HG02943 (cell line): ENCODE measurements around the gene RAB1B.
"Not testable (repeated sequence)": the region's sequence is repeated elsewhere in the genome, so short reads cannot be mapped to it uniquely, and the experiment has no call there.

Source experiments
- ATAC-seq: cut with Tn5 transposase; IDR thresholded peaks from one replicate; pipeline ENCODE4 v1.9.1; 2021; ENCODE audit warnings: mild to moderate bottlenecking, low read depth, moderate library complexity; ENCODE audit not compliant: unreplicated experiment

Gene RAB1B

DNA sequence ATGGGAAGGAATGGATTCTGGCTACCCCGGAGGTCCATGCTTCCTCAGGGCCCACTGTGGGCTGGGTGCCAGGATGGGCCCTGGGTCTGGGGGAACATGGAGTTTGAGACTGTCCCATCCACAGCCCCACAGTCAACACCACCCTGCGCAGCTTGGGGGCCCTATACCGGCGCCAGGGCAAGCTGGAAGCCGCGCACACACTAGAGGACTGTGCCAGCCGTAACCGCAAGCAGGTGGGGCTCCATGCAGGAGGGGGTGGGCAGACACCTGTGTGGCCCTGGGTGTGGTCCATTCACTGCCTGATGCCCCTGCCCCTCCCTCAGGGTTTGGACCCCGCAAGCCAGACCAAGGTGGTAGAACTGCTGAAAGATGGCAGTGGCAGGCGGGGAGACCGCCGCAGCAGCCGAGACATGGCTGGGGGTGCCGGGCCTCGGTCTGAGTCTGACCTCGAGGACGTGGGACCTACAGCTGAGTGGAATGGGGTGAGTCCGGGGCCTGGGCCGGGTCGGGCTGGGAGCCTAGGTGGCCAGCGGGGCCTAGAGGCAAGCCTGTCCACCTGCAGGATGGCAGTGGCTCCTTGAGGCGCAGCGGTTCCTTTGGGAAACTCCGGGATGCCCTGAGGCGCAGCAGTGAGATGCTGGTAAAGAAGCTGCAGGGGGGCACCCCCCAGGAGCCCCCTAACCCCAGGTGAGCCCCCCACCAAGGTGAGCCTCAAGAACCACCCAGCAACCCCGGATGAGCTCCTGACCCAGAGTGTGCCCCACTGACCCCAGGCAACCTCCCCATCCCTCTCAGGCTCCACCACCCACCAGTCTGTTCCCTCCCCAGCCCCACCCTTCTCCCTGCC lies 2.7 kb upstream of the RAB1B start:
- ATAC-seq: no peak

DNA sequence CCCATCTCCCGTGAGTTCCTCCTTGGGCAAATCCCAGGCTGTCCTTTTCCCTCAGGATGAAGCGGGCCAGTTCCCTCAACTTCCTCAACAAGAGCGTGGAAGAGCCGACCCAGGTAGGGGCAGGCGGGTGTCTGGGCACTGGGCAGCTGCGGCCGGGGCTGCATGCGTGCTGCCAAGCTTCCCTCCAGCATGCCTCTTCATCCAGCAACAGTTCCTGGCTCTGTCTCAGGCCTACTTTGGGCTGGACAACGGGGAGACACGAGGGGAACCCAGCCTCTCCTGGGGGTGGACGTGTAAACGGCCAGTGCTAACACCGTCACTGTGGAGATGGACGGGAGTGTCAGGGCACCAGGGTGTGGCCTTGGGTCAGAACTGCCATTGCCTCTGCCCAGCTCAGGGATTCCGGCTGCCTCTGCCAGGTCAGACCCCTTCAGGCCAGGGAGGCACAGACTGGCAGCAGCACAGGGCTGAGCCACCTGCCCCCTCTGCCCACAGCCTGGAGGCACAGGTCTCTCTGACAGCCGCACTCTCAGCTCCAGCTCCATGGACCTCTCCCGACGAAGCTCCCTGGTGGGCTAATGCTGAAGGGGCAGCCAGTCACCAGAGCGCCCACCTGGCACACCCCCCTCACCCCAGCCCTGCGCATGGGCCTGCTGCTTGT lies 1.9 kb upstream of the RAB1B start:
- no peak for ATAC-seq

DNA sequence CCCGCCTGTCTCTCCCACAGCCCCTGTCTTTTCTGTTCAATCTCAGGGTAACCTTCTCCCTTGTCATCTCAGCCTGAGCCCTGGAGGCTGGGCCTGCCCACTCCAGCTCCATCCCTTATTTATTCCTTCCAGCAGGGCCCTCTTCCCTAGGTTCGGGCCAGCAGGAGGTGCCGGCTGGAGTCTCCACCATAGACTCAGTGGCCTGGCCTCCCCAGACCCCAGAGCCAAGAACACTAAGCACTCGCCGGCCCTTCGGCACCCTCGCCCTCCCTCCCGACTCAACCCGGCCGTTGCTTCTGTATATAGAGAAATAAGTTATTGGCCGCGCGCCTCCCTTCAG lies 1.4 kb upstream of the RAB1B start:
- ATAC-seq: no peak

DNA sequence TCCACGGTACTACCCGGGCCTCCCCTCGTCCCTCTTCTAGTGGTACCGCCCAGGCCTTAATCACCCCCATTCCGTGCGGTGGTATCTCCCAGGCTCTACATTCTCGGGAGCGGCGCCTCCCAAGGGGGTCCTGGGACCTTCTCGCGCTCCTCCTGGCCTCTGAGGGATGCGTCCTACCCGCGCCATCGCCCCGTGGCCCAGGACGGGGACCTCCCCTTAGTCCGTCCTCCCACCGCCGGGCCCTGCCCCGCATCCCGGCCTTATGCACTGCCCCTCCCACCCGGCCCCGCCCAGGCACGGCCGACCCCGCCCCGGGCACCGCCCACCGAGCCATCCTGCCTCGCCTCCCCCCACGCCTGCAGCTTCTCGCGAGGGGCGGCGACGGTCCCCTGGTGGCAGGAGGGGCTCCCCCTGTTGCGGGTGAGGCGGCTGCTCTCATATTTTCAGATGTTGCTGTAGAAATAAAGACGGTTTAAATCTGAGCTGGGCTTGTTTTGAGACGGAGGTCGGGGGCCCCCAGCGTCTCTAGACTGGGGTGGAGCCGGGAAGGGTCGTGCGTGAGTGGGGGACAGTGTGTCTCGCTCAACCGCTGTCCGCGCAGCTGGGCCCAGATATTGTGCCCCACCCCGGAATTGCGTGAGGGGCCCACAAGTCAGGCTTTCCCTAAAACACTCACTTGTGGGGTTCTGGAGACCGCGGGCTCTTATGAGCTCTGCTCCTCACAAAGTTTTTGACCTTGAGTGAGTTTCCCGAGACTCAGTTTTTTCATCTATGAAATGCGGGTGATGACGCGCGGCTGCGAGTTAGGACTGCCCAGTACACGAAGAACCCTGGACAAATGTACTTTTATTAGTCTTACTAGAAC lies 828 bp upstream of the RAB1B start:
- ATAC-seq: peak; percentile 31

DNA sequence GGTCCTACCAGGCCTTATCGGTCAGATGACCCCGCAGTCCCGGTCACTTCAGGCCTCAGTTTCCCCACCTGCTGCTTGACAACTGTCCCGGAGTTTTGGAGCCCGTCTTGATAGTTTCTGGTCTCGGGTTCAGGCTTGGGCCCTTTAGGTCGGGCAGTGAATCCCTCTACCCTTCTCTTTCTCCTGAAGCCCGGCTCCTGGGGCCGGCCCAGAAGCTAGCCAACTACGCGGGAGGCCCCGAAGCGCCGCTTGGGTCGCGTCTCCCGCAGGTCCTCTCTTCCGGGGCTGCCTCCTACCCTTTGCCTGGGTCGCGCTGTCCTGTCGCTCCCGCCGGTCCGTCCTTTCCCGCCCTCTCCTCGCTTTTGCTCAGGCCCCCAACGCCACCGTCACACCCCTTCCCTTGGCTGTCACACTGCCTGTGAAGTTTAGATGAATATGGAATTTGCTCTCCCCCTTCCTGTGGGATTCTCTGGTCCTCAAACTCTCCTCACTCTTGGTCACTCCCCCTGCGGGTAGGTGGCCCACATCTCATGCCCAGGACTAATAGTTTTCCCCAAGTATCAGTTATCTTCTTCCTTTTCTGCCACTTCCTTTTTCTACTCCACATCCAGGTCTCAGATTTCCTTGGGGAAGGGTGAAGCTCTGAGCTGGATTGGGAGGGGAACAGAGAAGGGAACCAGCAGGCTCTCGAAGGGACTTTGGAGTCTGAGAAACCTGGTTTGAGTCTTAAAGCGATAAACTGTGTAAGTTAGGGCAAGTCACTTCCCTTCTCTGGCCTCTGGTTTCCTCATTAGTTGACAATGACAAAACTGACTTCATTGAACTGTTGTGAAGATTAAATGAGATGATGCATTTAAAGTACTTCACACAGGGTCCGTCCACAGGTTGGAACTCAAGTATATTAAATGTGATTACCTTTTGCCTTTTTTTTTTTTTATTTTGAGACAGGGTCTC lies 790 bp downstream of the RAB1B start:
- no peak for ATAC-seq

DNA sequence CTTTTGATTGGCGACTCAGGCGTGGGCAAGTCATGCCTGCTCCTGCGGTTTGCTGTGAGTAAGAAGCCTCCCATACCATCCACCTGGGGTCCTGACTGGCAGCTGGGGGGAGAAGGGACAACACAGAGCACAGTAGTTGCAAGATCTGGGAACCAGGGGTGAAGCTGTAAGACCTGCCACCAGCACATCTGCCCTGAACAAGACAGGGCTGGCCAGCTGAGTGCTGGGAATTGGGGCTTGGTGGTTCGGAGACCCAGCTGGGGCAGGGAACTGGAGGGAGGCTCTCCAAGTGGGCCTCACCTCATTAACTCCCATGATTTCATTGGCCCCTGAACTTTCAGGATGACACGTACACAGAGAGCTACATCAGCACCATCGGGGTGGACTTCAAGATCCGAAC lies 3.4 kb downstream of the RAB1B start:
- ATAC-seq: no peak

DNA sequence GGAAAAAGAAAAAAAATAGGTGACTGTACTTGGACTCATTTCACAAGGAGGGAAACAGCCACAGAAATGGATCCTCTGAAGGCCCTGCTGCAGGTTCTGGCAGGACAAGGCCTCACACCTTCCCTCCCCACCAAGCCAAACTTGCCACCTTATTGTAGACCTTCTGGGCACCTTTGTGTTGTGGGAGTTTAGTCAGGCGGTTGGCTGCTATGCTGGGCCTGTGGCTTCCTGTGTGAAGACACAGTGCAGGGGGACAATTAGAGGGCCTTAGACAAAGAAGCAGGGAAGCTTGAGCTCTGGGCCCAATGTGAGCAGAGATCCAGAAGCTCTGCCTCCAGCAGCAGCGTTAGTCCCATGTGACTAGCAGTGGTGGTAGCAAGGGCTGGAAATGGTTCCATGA lies 4.2 kb downstream of the RAB1B start:
- no peak for ATAC-seq

DNA sequence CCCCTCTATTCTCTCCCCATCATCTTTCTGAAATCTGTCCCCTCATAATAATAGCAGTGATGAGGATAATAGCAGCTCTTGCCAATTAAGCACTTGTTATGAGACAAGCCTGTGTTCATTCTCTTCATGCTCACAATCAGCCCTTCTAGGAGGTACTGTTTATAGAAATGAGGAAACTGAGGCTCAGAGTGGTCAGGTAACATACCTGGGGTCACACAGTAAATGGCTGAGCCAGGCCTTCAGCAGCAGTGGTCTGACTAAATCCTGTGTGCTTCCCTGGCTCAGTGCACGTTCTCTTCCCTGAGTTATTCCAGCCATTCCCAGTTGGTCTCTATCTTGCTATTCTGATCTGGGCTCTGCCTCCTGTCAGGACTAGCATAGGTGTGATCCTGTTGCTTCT lies 5.8 kb downstream of the RAB1B start:
- ATAC-seq: no peak

DNA sequence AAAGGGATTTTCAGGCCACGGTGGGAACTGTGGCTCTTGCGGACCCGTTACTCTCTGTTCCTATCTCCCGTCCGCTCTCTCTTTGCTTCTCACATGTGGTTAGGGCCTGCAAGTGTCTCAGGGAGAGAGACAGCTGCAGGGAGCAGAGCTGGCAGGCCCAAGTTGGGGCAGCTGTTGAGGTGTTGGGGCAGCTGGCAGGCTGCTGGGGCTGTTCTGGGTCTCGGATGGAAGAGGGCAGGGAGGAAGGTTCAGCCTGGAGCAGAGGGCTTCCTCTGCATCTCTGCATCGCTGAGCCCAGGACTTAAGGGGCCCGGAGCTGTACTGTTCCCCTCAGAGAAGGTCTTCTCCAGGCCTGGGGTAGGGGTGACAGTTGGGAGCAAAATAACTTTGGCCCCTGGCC lies 7.0 kb downstream of the RAB1B start:
- no peak for ATAC-seq

DNA sequence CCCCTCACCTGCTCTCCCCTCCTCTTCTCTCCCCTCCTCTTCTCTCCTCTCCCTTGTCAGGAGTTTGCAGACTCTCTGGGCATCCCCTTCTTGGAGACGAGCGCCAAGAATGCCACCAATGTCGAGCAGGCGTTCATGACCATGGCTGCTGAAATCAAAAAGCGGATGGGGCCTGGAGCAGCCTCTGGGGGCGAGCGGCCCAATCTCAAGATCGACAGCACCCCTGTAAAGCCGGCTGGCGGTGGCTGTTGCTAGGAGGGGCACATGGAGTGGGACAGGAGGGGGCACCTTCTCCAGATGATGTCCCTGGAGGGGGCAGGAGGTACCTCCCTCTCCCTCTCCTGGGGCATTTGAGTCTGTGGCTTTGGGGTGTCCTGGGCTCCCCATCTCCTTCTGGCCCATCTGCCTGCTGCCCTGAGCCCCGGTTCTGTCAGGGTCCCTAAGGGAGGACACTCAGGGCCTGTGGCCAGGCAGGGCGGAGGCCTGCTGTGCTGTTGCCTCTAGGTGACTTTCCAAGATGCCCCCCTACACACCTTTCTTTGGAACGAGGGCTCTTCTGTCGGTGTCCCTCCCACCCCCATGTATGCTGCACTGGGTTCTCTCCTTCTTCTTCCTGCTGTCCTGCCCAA lies 7.7 kb downstream of the RAB1B start:
- ATAC-seq: no peak

DNA sequence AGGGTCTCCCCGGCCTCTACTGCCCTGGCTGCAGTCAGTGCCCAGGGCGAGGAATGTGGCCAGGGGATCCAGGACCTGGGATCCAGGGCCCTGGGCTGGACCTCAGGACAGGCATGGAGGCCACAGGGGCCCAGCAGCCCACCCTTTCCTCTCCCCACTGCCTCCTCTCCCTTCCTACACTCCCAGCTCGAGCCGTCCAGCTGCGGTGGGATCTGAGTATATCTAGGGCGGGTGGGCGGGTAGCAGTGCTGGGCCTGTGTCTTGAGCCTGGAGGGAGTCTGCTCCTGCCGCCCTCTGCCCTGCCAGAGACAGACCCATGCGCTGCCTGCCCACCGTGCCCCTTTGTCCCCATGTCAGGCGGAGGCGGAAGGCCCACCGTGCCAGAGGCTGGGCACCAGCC lies 8.2 kb downstream of the RAB1B start:
- not testable (repeated sequence) for ATAC-seq

DNA sequence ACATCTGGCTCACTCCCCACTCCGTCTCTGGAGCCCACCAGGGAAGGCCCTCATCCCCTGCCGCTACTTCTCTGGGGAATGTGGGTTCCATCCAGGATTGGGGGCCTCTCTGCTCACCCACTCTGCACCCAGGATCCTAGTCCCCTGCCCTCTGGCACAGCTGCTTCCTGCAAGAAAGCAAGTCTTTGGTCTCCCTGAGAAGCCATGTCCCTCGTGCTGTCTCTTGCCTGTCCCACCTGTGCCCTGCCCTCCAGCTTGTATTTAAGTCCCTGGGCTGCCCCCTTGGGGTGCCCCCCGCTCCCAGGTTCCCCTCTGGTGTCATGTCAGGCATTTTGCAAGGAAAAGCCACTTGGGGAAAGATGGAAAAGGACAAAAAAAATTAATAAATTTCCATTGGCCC lies 8.6 kb downstream of the RAB1B start:
- ATAC-seq: not testable (repeated sequence)

DNA sequence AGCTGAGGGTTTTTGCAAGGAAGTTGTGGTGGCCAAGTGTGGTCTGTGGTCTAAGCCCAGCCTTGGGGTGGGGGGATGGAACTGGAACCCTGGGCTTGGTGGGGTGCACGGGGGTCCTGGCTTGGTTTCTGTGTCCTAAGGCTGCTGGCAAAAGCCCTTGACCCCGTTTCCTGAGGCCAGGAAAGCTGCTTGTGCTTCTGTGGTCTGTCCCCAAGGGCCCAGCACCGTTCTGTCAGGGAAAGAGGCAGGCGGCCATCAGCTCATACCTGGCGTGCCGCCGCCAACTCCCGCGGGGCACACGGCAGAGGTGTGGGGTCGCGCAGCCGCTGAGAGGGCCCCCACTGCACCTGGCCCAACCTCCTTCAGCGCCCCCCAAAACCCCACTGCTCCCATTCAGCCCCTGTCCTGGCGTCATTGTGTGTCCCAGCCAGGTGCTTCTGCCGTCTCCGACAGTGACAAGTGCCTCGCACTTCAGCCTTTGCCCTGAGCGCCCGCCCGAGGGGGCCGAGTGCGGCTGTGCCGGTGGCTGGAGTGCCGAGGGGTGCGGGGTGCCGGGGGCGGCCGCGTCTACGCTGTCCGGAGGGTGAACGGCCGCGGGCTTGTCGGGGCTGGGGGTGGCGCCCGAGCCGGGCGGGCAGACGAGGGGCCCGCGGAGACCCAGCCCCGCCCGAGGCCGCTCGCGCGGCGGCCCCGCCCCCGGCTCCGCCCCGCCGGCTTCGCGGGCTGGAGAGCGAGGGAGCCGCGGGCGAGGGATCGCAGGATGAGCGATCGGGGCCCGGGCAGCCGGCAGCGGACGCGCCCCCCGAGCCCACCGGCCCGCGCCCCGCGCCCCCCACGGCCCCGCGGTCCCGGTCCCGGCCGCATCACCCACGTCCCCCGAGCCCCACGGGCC lies 9.3 kb downstream of the RAB1B start, which contains the start of gene CNIH2:
Gene CNIH2, plus strand, starts transcription at position 705 of the 892 bp plus-strand sequence. CDS start 282 bp downstream, outside the sequence.
- ATAC-seq: no peak

DNA sequence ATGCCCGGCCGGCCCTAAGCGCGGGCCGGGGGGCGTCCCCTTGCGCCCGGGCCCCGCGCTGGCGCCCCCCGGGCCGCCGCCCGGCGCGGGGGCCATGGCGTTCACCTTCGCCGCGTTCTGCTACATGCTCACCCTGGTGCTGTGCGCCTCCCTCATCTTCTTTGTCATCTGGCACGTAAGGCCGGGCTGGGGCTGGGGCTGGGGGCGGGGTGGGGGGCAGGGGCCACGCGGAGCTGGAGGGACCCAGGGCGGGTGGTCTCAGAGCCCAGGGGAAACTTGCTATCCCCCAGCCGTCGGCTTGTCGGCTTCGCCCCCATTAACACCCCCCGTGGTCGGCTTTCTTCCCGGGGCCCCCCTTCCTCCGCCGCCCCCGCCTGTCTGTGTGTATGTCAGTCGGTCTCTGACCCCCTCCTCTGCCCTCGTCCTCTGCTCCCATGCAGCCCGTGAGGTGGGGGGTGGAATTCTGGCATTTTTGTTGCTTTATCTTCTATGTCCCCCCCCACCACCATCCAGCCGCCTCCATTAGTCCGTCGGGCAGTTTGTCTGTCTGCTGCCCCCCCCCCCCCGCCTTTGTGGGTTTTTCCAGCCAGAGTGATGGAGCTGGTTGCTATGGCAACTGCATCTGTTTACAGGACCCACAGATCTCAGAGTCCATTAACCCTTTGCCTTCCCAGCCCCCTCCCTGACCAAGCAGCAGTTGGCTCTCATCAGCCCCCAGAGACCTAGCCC lies 10.1 kb downstream of the RAB1B start:
- ATAC-seq: no peak

DNA sequence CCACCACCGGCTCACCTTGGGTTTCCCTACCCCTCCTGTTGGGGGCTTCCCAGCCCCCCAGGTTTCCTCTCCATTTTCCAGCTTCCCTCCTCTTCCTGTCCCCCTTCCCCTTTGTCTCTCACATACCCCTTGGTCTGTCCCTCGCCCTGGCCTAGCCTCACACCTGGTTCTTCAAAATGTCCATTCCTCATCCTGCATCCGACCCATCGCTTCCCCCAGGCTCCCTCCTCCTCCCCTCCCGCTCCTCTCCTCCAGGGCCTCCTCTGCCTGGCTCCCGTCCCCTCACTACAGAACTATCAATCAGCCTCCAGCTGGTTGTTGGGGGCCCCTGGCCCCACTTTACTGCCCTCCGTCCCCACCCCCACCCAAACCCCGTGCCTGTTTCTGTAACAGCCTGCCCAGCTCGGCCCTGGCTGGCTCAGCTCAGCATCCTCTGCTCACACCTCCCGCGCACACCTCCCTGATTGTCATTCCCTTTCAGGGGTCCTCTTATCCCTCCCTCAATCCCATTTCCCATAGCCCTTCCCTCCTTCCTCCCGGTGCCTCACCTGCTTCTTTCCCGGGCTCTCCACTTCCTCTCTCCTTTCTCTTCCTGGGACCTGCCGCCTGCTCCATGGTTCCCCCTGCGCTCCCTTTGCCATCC lies 10.8 kb downstream of the RAB1B start:
- ATAC-seq: no peak

DNA sequence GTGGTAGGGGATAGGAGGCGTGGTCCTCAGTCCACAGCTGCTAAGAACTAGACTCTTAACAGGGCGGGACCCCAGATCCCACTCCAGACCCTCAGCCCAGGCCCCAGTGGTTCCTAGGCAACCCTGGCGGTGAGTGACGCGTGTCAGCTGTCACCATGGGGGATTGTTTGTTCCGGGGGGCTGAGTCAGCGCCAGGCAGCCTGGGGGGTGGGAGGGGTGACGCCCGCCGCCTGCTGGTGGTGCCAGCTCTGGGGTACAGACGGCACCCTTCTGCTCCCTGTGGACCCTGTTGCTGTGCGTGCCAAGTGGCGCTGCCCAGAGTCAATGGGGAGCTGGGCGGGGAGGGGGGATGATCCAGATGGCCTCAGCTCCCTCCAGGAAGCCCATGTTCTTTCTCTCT lies 12.0 kb downstream of the RAB1B start:
- ATAC-seq: no peak

DNA sequence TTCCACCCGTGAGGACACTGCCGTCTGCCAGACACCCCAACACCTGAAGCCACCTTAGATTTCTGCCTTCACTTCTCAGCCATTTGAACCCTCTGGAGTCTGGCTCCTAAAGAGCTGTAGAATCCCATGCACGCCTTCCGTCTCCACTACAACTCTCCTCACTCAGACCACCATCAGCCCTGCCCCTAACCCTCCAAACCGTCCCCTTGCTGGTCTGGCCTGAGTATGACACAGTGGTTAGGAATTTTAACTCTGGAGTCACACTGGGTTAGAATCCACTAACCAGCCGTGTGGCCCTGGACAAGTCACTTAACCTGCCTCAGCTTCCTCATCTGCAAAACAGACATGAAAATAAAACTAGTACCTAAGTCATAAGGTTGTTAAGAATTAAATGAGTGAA lies 12.6 kb downstream of the RAB1B start:
- no peak for ATAC-seq
